Fibroblast of lung (primary cell): ENCODE measurements around the gene WFDC9. TPM values are rescaled to one million over a fixed set of nuclear protein-coding genes. Genes with fewer than 3 reads are reported as not detected.

Experiments used
- DNase-seq, 2 donors: peaks; one replicate each; pipeline versions ENCODE4 v3.0.0 to v3.0.0-alpha.2; 2010; ENCODE audit warnings: low read depth in 2 of 2
- H2AFZ ChIP-seq: 2 replicates; pipeline ENCODE4 v1.5.1; 2012; ENCODE audit warnings: low read length, control low read depth, inconsistent platforms
- H3K27ac ChIP-seq: 2 replicates; pipeline ENCODE4 v1.5.1; 2011; ENCODE audit warnings: low read length, control low read depth; ENCODE audit not compliant: insufficient read depth
- H3K27me3 ChIP-seq: 2 replicates; pipeline ENCODE4 v1.5.1; 2011; ENCODE audit warnings: mild to moderate bottlenecking, low read length; ENCODE audit not compliant: control insufficient read depth, insufficient read depth
- H3K36me3 ChIP-seq: 2 replicates; pipeline ENCODE4 v1.5.1; 2011; ENCODE audit warnings: low read length; ENCODE audit not compliant: control insufficient read depth, insufficient read depth
- H3K4me1 ChIP-seq: 2 replicates; pipeline ENCODE4 v1.5.1; 2011; ENCODE audit warnings: low read length; ENCODE audit not compliant: control insufficient read depth, insufficient read depth; ENCODE audit errors: extremely low read depth
- H3K4me2 ChIP-seq: 2 replicates; pipeline ENCODE4 v1.5.1; 2011; ENCODE audit warnings: low read length, control low read depth; ENCODE audit not compliant: insufficient read depth; ENCODE audit errors: extremely low read depth
- H3K4me3 ChIP-seq, 4 experiments: fragments of 200-600 bp in 1 of 4; sonication (generic) in 1 of 4; replicated peaks in 1 of 4; 2 replicates each; pipeline ENCODE4 v1.5.1; 2011 to 2016; ENCODE audit warnings: low read length in 4 of 4, low read depth in 3 of 4, mild to moderate bottlenecking in 3 of 4, control low read depth in 2 of 4, inconsistent platforms in 1 of 4, mixed read lengths in 1 of 4; ENCODE audit not compliant: insufficient read depth in 1 of 4; ENCODE audit errors: control extremely low read depth in 1 of 4
- H3K79me2 ChIP-seq: 2 replicates; pipeline ENCODE4 v1.5.1; 2012; ENCODE audit warnings: mild to moderate bottlenecking, low read length, inconsistent platforms; ENCODE audit not compliant: control insufficient read depth, insufficient read depth
- H3K9ac ChIP-seq: 2 replicates; pipeline ENCODE4 v1.5.1; 2011; ENCODE audit warnings: mild to moderate bottlenecking, low read length, control low read depth; ENCODE audit not compliant: insufficient read depth
- H3K9me3 ChIP-seq: 2 replicates; pipeline ENCODE4 v1.5.1; 2012; ENCODE audit warnings: low read depth, low read length; ENCODE audit not compliant: control insufficient read depth, insufficient read depth
- H4K20me1 ChIP-seq: 2 replicates; pipeline ENCODE4 v1.5.1; 2011; ENCODE audit warnings: low read length; ENCODE audit not compliant: control insufficient read depth, insufficient read depth; ENCODE audit errors: extremely low read depth
- CTCF ChIP-seq, 2 donors: IDR thresholded peaks in 1 of 2; conservative IDR thresholded peaks in 1 of 2; 1 replicate in 1 of 2; 2 replicates in 1 of 2; pipeline ENCODE4 v1.5.1; 2011 to 2012; ENCODE audit warnings: low read length in 2 of 2, control low read depth in 1 of 2, inconsistent platforms in 1 of 2, low read depth in 1 of 2, mild to moderate bottlenecking in 1 of 2
- EZH2 ChIP-seq: IDR thresholded peaks from 2 replicates; pipeline ENCODE4 v1.5.1; 2012; ENCODE audit warnings: low read length, control low read depth, mild to moderate bottlenecking; ENCODE audit errors: missing control alignments
- polyA plus RNA-seq, 2 donors: library from polyadenylated mRNA; depleted of rRNA in 1 of 2; stranded (reverse) in 1 of 2; unstranded in 1 of 2; fragments of >200 nt; gene quantifications; 2 replicates each; pipeline ENCODE4 v1.2.1, GENCODE V29; 2011 to 2012; ENCODE audit warnings: missing spikeins in 1 of 2
- total RNA-seq: library from RNA; depleted of rRNA; stranded (reverse); fragments of >200 nt; gene quantifications from 2 replicates; pipeline ENCODE4 v1.2.1, GENCODE V29; 2014

Gene WFDC9
- total and polyA plus RNA-seq, 2 donors (not counting 1 experiment from before 2014, with no cell fraction given) = not detected

GRCh38 chr20:45583502-45583901 lies 47.6 kb downstream of the WFDC9 start:
- H3K79me2 ChIP-seq = no peaks in the 10 kb centered on the region
- H3K4me2 ChIP-seq = no peak overlapping the region
- no peaks in the 10 kb centered on the region for H3K36me3 ChIP-seq
- DNase-seq = no peak
- peaks cover 4% of the 10 kb centered on the region for H3K27me3 ChIP-seq
- H2AFZ ChIP-seq = no peak overlapping the region
- no peak overlapping the region for H3K4me3 ChIP-seq
- H4K20me1 ChIP-seq = no peaks in the 10 kb centered on the region
- TF ChIP-seq CTCF (conservative IDR thresholded peaks at IDR 0.05 in 1 of 2, IDR thresholded peaks at IDR 0.05 in 1 of 2; ENCODE audit: low read depth in 1 of 2, low read length in 2 of 2) (no peak), EZH2 (no peak)
- no peak overlapping the region for H3K9ac ChIP-seq
- no peak overlapping the region for H3K27ac ChIP-seq
- H3K9me3 ChIP-seq = no peaks in the 10 kb centered on the region
- no peaks in the 10 kb centered on the region for H3K4me1 ChIP-seq

- H4K20me1 ChIP-seq = no peaks in the 10 kb centered on the region
- no peaks in the 10 kb centered on the region for H3K79me2 ChIP-seq
- TF ChIP-seq EZH2 = no peak
- no peak for TF ChIP-seq CTCF (conservative IDR thresholded peaks at IDR 0.05 in 1 of 2, IDR thresholded peaks at IDR 0.05 in 1 of 2; ENCODE audit: low read depth in 1 of 2, low read length in 2 of 2)
- H3K27ac ChIP-seq = no peak overlapping the region
- H3K9ac ChIP-seq = no peak overlapping the region
- peaks cover 4% of the 10 kb centered on the region for H3K27me3 ChIP-seq
- no peak overlapping the region for H3K4me3 ChIP-seq
- no peaks in the 10 kb centered on the region for H3K4me1 ChIP-seq
- H3K36me3 ChIP-seq = no peaks in the 10 kb centered on the region
- no peak overlapping the region for H3K4me2 ChIP-seq
- no peak overlapping the region for H2AFZ ChIP-seq
- DNase-seq = peak in 1 of 2 donors; percentile 24
- H3K9me3 ChIP-seq = no peaks in the 10 kb centered on the region
Observed at GRCh38 chr20:45581702-45582101, 49.4 kb downstream of the WFDC9 start.

- no peaks in the 10 kb centered on the region for H3K9me3 ChIP-seq
- TF ChIP-seq CTCF (conservative IDR thresholded peaks at IDR 0.05 in 1 of 2, IDR thresholded peaks at IDR 0.05 in 1 of 2; ENCODE audit: low read depth in 1 of 2, low read length in 2 of 2) = no peak
- TF ChIP-seq EZH2 = no peak
- DNase-seq = no peak
- no peak within 1 kb of the TSS for H2AFZ ChIP-seq
- no peaks in the 10 kb centered on the region for H3K4me1 ChIP-seq
- H3K79me2 ChIP-seq = no peaks in the 10 kb centered on the region
- H3K4me3 ChIP-seq = no peak within 1 kb of the TSS
- H4K20me1 ChIP-seq = no peaks in the 10 kb centered on the region
- no peak within 1 kb of the TSS for H3K9ac ChIP-seq
- H3K27ac ChIP-seq = no peak within 1 kb of the TSS
- no peak within 1 kb of the TSS for H3K4me2 ChIP-seq
- H3K27me3 ChIP-seq = peaks cover 4% of the 10 kb centered on the region
- no peaks in the 10 kb centered on the region for H3K36me3 ChIP-seq
Observed at GRCh38 chr20:45579184-45579583, 51.9 kb downstream of the WFDC9 start, which contains the start of gene WFDC8. Gene WFDC8, minus strand, starts transcription at chr20:45579284. Its CDS starts 37 bp downstream, at chr20:45579247.
